ENCODE data around the gene PIP4K2C. TPM values are rescaled to one million over a fixed set of nuclear protein-coding genes. Genes with fewer than 3 reads are reported as not detected.

The PIP4K2C gene
- total RNA-seq, 4 donors from 2014 or later: 2.6 to 29.3 (median 18.8) TPM

DNA sequence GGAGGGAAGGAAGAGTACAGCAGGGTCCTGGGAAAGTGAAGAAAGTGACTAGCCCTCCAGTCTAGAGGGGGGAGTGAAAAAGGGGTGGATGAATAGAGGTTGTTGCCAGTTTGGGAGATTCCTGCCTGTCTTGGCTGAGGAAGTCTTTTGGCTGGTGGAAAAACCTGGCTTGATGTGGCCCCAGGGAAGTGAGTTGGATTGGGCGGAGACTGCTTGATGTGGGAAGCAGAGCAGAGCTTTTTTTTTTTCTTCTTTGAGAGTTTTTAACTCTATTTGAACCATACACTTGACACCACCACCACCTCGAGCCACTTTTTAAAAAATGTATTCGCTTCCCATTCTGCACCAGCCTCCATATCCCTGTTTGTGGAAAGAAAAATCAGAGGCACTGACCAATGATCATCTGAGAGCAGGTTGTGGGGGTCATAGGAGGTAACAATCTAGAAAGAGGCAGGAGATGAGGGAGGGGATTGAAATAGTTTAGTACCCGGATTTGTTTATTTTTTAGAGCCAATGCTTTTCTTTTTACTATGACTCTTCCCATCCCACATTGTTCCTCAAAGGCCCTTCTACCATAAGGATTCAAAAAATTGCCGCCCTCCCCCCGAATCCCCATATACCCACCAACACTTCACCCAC is 12.9 kb downstream of the PIP4K2C start:
- intact Hi-C loops (cut with DNase I; ENCODE audit: low total_unique reads): no loop called here
- Histone ChIP-seq H3K36me3 (no peaks in the 10 kb centered on the region), H3K4me3 (peak overlapping the region; percentile 61 to 67), H3K27me3 (no peaks in the 10 kb centered on the region), H3K27ac (peak overlapping the region; percentile 95 to 96), H3K4me1 (no peaks in the 10 kb centered on the region), H3K9me3 (no peaks in the 10 kb centered on the region)
- TF ChIP-seq, protein P1, sequence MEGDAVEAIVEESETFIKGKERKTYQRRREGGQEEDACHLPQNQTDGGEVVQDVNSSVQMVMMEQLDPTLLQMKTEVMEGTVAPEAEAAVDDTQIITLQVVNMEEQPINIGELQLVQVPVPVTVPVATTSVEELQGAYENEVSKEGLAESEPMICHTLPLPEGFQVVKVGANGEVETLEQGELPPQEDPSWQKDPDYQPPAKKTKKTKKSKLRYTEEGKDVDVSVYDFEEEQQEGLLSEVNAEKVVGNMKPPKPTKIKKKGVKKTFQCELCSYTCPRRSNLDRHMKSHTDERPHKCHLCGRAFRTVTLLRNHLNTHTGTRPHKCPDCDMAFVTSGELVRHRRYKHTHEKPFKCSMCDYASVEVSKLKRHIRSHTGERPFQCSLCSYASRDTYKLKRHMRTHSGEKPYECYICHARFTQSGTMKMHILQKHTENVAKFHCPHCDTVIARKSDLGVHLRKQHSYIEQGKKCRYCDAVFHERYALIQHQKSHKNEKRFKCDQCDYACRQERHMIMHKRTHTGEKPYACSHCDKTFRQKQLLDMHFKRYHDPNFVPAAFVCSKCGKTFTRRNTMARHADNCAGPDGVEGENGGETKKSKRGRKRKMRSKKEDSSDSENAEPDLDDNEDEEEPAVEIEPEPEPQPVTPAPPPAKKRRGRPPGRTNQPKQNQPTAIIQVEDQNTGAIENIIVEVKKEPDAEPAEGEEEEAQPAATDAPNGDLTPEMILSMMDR (IDR thresholded peaks at IDR 0.05): no peak
- TF ChIP-seq POLR2A (IDR thresholded peaks at IDR 0.05): peak in 1 of 2 donors; percentile 27
- peak; percentile 76 to 80 for DNase-seq

DNA sequence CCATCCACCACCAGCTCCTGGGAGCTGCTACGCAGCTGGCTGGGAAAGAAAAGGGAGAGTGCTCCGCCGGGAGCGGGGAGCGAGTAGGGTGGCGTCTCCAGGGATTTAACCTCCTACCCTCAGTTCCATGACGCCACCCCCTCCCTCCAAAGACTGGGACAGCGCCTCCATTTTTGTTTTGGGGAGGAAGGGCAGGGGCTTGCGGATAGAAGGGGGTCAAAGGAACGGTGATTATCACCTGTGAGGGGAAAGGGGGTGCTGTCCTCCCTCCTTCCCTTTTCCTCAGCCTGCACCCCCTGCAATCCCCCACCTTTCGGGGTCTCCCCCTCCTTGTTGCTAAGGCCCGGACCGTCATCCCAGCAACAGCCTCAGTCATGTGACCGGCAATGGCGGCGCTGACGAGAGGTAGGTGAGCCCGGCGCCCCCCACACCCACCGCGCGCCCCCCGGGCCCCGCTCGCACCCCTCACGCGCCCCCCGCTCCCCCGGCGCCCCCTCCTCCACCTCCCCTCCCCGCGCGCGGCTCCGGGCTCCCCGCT is 13.5 kb downstream of the PIP4K2C start, which contains the start of gene DTX3:
Gene DTX3 (plus strand): TSS at position 371 of the 538 bp plus-strand sequence. CDS start 1,694 bp downstream, outside the sequence.
- intact Hi-C loops (cut with DNase I; ENCODE audit: low total_unique reads): no loop called here
- Histone ChIP-seq H3K4me1 (no peaks in the 10 kb centered on the region), H3K4me3 (peak within 1 kb of the TSS; percentile 61 to 67), H3K27me3 (no peaks in the 10 kb centered on the region), H3K36me3 (no peaks in the 10 kb centered on the region), H3K27ac (peak within 1 kb of the TSS; percentile 95 to 96), H3K9me3 (no peaks in the 10 kb centered on the region)
- TF ChIP-seq POLR2A (IDR thresholded peaks at IDR 0.05): no peak
- TF ChIP-seq, protein P1 (IDR thresholded peaks at IDR 0.05): peak in 1 of 4 experiments; percentile 6
- peak; percentile 53 to 61 for DNase-seq

DNA sequence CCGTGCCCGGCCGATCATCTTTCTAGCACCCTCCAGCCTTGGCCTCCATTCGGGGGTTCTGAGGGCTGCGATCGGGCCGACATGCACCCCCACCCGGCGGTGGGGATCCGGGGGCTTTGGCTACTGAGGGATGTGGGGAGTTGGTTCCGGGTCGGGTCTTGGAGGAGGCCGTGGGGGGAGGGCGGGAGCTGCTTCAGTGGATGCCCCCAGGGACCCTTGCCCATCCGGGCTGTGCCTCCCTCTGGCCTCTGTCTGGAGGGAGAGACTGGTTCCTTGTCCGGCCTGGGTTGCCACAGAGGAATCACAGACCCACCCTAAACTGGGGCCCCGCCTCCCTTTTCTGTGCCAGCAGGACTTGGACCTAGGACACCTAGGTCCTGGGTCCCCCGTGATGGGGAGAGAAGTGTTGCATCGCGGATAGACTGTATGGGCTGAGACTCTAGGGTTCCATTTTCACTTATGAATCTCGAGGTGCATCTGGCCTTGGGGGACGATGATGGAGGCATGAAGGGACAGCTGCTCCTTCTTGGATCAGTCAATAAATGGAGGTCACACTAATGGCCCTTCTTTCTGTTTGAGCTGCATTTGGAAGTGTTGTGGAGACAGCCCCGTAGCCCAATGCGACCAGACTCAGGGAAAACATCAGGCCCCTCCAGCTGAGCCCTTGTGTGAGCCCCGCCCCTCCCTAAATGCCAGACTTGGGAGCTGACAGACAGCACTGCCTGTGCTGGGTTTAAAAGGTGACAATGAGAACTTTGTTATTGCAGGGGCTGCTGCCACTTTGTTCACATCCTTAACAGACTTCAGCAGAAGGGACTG is 14.2 kb downstream of the PIP4K2C start:
- DNase-seq: peak; percentile 59 to 65
- H3K9me3 ChIP-seq: no peaks in the 10 kb centered on the region
- peak overlapping the region; percentile 95 to 96 for H3K27ac ChIP-seq
- peak overlapping the region; percentile 61 to 67 for H3K4me3 ChIP-seq
- no peaks in the 10 kb centered on the region for H3K4me1 ChIP-seq
- intact Hi-C loops (cut with DNase I; ENCODE audit: low total_unique reads): no loop called here
- no peaks in the 10 kb centered on the region for H3K36me3 ChIP-seq
- TF ChIP-seq, protein P1 (IDR thresholded peaks at IDR 0.05): no peak
- no peak for TF ChIP-seq POLR2A (IDR thresholded peaks at IDR 0.05)
- no peaks in the 10 kb centered on the region for H3K27me3 ChIP-seq

DNA sequence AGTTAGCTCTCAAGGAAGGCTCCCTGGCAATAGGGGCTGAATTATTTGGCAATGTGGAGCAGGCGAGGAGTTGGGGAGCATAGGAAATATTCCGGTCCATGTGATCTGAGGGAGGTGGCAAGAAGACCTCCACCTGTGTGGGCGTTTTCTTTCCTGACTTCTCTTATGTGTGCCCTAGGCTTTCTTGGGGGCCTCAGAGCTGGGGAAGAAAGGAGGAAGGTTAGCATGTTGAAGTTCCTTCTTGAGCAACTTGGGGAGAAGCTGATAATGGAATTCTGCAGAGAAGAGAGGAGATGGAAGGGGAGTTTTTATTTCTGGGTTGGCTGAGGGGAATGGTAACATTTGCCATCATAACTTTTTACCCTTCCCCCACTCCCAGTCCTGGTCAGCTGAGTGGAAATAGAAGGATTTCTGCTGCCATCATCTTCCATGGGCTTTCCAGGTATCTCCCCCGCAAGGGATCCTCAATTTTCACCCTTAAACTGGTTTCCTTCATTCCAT is 14.9 kb downstream of the PIP4K2C start:
- DNase-seq: no peak
- Histone ChIP-seq H3K27ac (peak overlapping the region; percentile 95 to 96), H3K27me3 (no peaks in the 10 kb centered on the region), H3K4me1 (no peaks in the 10 kb centered on the region), H3K9me3 (no peaks in the 10 kb centered on the region), H3K36me3 (no peaks in the 10 kb centered on the region), H3K4me3 (no peak overlapping the region)
- TF ChIP-seq, protein P1 (IDR thresholded peaks at IDR 0.05): no peak
- no peak for TF ChIP-seq POLR2A (IDR thresholded peaks at IDR 0.05)
- intact Hi-C loops (cut with DNase I; ENCODE audit: low total_unique reads): no loop called here
